ENCODE measurements around the gene GGT7. TPM values are rescaled to one million over a fixed set of nuclear protein-coding genes. Genes with fewer than 3 reads are reported as not detected.

GGT7 gene
- total and polyA plus RNA-seq, 2 of the 4 experiments (the other 2 are of a cell fraction): 3.4 to 25.9 TPM

DNA sequence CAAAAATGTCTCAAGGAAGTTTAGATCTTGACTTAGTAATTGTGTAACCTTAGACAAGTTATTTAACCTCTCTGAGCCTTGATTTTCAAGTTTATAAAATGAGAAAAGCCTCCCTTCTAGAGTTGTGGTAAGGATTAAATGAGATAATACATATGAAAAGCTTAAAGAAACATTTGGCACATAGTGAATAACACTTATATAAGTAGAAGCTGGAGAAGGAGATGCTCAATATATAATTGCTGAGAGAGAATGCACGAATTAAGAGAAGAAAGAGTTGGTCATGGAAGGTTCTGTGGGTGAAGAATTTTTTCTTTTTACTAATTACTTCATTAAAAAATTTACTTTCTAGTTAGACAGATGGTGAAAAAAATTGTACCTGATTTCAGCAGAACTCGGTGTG, 9.0 kb upstream of the GGT7 start:
- DNase-seq (no peak), ATAC-seq (ENCODE audit: low read depth) (no peak)
- Histone ChIP-seq H2AFZ (replicated peaks; ENCODE audit: low read length, poor library complexity) (no peak overlapping the region), H4K91ac (ENCODE audit: insufficient read depth, low read depth, low read length) (no peak overlapping the region), H2BK20ac (ENCODE audit: low read depth, low read length) (no peak overlapping the region), H3K9ac (ENCODE audit: low read depth, low read length) (no peak overlapping the region), H2BK5ac (ENCODE audit: low read depth, low read length, poor library complexity, severe bottlenecking) (no peak overlapping the region), H3K14ac (replicated peaks; ENCODE audit: low read depth, low read length) (no peak overlapping the region), H4K8ac (ENCODE audit: low read depth in 2 of 2, low read length in 2 of 2) (no peak overlapping the region), H4K5ac (ENCODE audit: low read depth, low read length) (no peak overlapping the region), H2AK9ac (replicated peaks; ENCODE audit: low read depth, low read length, poor library complexity) (no peak overlapping the region), H3K4me2 (ENCODE audit: low read depth, low read length) (no peak overlapping the region), H3K27ac (ENCODE audit: insufficient read depth, low read length) (no peak overlapping the region), H3K23ac (ENCODE audit: low read depth, low read length) (no peak overlapping the region), H3K79me1 (ENCODE audit: low read depth in 1 of 2, low read length in 2 of 2) (peaks cover 12 to 24% of the 10 kb centered on the region in 2 experiments), H3K27me3 (ENCODE audit: control insufficient read depth, insufficient read depth, low read length) (no peaks in the 10 kb centered on the region), H3K4me1 (ENCODE audit: control insufficient read depth, insufficient read depth, low read length) (no peaks in the 10 kb centered on the region), H3K4ac (ENCODE audit: low read depth, low read length) (no peak overlapping the region), H2AK5ac (ENCODE audit: low read depth, low read length) (no peak overlapping the region), H3K9me1 (ENCODE audit: insufficient read depth, low read length) (peaks cover 9% of the 10 kb centered on the region; the same call in 1 of the 2 replicates), H3K4me3 (ENCODE audit: insufficient read depth, low read depth, low read length) (no peak overlapping the region), H3K36me3 (ENCODE audit: control insufficient read depth, insufficient read depth, low read length) (peaks cover 8% of the 10 kb centered on the region), H3K9me3 (ENCODE audit: control insufficient read depth, insufficient read depth, low read length) (no peaks in the 10 kb centered on the region), H3K18ac (ENCODE audit: low read depth, low read length) (no peak overlapping the region), H2BK120ac (ENCODE audit: low read depth, low read length) (no peak overlapping the region), H4K20me1 (ENCODE audit: insufficient read depth, low read length) (peaks cover 3% of the 10 kb centered on the region; the same call in 1 of the 2 replicates), H3K56ac (ENCODE audit: extremely low read depth, insufficient read depth, low read length) (no peak overlapping the region), H2BK15ac (ENCODE audit: low read depth, low read length) (no peak overlapping the region)
- dilution Hi-C loops (cut with HindIII; ENCODE audit: low sequenced_read_pairs, unreplicated experiment): no loop called here
- intact Hi-C loops (cut with micrococcal nuclease): no loop called here
- ChIA-PET CTCF (no interaction called here), POLR2A (ENCODE audit: unreplicated experiment) (no interaction called here)
- BruUV-seq (replicated peaks): no TSS peak
- WGBS, 2 experiments (ENCODE audit: extremely low coverage in 2 of 2, insufficient read length in 1 of 2): no CpG with 5 or more reads among the region's 2 CpGs
- in situ Hi-C loops (cut with MboI; ENCODE audit: low sequenced_read_pairs): no loop called here
- TF ChIP-seq SMC3 (IDR thresholded peaks at IDR 0.05; ENCODE audit: low read depth, low read length) (no peak), BHLHE40 (IDR thresholded peaks at IDR 0.05; ENCODE audit: low read depth, low read length) (no peak), RFX5 (IDR thresholded peaks at IDR 0.05; ENCODE audit: low read depth, low read length) (no peak), MAZ (IDR thresholded peaks at IDR 0.05; ENCODE audit: borderline replicate concordance, low read depth, low read length) (no peak), CEBPB (IDR thresholded peaks at IDR 0.05; ENCODE audit: low read depth, low read length) (no peak), NFE2L2 (IDR thresholded peaks at IDR 0.05; ENCODE audit: low read depth, low read length) (no peak), POLR2A (IDR thresholded peaks at IDR 0.05; ENCODE audit: low read depth, low read length) (no peak), RCOR1 (IDR thresholded peaks at IDR 0.05; ENCODE audit: insufficient replicate concordance, low read length) (no peak), RAD21 (IDR thresholded peaks at IDR 0.05; ENCODE audit: low read length) (no peak), CHD1 (IDR thresholded peaks at IDR 0.05; ENCODE audit: low read depth, low read length) (no peak), FOS (IDR thresholded peaks at IDR 0.05; ENCODE audit: low read depth, low read length) (no peak), MAFK (IDR thresholded peaks at IDR 0.05; ENCODE audit: low read depth, low read length) (no peak), MXI1 (IDR thresholded peaks at IDR 0.05; ENCODE audit: borderline replicate concordance, low read depth, low read length) (no peak)
- TF ChIP-seq, protein P1, sequence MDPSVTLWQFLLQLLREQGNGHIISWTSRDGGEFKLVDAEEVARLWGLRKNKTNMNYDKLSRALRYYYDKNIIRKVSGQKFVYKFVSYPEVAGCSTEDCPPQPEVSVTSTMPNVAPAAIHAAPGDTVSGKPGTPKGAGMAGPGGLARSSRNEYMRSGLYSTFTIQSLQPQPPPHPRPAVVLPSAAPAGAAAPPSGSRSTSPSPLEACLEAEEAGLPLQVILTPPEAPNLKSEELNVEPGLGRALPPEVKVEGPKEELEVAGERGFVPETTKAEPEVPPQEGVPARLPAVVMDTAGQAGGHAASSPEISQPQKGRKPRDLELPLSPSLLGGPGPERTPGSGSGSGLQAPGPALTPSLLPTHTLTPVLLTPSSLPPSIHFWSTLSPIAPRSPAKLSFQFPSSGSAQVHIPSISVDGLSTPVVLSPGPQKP (IDR thresholded peaks at IDR 0.05; ENCODE audit: borderline replicate concordance, low read depth, low read length): no peak
- TF ChIP-seq, protein P2, sequence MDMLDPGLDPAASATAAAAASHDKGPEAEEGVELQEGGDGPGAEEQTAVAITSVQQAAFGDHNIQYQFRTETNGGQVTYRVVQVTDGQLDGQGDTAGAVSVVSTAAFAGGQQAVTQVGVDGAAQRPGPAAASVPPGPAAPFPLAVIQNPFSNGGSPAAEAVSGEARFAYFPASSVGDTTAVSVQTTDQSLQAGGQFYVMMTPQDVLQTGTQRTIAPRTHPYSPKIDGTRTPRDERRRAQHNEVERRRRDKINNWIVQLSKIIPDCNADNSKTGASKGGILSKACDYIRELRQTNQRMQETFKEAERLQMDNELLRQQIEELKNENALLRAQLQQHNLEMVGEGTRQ (IDR thresholded peaks at IDR 0.05; ENCODE audit: low read depth, low read length): no peak
- TF ChIP-seq, protein P3, sequence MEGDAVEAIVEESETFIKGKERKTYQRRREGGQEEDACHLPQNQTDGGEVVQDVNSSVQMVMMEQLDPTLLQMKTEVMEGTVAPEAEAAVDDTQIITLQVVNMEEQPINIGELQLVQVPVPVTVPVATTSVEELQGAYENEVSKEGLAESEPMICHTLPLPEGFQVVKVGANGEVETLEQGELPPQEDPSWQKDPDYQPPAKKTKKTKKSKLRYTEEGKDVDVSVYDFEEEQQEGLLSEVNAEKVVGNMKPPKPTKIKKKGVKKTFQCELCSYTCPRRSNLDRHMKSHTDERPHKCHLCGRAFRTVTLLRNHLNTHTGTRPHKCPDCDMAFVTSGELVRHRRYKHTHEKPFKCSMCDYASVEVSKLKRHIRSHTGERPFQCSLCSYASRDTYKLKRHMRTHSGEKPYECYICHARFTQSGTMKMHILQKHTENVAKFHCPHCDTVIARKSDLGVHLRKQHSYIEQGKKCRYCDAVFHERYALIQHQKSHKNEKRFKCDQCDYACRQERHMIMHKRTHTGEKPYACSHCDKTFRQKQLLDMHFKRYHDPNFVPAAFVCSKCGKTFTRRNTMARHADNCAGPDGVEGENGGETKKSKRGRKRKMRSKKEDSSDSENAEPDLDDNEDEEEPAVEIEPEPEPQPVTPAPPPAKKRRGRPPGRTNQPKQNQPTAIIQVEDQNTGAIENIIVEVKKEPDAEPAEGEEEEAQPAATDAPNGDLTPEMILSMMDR (conservative IDR thresholded peaks at IDR 0.05; ENCODE audit: low read depth, low read length): no peak
